Hematopoietic multipotent progenitor cell treated with erythropoietin and hydrocortisone succinate and interleukin-3 and kit ligand, for 4 days (in vitro differentiated cells): ENCODE measurements around the gene MS4A10.
A peak's percentile ranks its signal among the peaks of the same experiment; 100 is the strongest.

Experiments
- DNase-seq: peaks from one replicate; pipeline ENCODE4 v3.0.0-alpha.2; 2015

Gene MS4A10

DNA sequence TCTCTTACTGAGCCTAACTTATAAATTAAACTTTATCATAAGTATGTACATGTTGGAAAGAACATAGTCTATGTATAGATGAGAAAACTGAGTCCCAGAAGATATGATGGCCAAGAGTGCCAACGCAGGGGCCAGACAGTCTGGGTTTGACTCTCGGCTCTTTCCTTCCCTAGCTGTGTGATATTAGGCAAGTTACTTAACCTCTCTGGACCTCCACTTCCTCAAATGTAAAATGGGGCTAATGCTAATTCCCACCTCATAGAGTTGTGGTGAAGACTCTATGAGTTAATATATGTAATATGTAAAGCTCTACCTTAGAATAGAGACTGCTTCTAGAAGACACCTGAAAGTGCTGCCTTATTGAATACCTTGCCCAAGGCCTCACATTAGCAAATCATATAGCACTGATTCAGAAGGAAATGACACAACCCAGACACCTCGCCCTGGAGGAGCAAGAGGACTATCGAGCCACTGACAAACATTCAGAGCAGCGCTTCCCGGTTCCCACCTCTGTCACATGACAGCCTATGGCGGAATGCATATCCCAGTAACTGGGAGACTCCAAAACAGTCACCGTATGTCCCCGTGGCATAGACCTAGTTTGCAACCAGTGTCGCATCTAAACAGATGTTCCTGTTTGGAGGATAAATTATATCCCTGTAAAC is 45.5 kb downstream of the MS4A10 start:
- DNase-seq: no peak

GRCh38 chr11:60831143-60831500 is 46.0 kb downstream of the MS4A10 start:
- peak; percentile 92 for DNase-seq

DNA sequence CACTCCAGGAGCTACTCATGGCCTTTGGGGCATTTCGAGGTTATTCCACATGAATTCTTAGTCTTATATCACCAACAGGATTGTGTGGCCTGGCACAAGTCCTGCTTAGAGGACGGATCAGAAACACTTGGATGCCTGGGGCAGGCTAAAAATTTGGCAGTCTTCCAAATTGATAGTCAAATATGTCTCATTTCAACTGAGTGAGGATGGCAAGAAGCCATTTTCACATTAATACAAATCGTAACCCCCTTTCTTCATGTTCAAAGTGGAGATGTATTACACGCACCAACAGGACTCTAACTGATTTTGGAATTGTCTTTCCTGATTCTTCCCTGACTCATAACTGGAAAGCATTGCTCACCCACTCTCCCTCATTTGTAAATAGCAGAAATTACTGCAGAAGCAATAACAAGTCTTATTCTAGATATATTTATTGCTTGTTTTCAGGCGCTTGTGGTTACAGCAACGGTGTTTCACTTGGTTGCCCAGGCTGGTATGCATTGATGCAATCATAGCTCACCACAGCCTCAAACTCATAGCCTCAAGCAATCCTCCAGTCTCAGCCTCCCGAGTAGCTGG is 46.5 kb downstream of the MS4A10 start:
- DNase-seq: no peak

DNA sequence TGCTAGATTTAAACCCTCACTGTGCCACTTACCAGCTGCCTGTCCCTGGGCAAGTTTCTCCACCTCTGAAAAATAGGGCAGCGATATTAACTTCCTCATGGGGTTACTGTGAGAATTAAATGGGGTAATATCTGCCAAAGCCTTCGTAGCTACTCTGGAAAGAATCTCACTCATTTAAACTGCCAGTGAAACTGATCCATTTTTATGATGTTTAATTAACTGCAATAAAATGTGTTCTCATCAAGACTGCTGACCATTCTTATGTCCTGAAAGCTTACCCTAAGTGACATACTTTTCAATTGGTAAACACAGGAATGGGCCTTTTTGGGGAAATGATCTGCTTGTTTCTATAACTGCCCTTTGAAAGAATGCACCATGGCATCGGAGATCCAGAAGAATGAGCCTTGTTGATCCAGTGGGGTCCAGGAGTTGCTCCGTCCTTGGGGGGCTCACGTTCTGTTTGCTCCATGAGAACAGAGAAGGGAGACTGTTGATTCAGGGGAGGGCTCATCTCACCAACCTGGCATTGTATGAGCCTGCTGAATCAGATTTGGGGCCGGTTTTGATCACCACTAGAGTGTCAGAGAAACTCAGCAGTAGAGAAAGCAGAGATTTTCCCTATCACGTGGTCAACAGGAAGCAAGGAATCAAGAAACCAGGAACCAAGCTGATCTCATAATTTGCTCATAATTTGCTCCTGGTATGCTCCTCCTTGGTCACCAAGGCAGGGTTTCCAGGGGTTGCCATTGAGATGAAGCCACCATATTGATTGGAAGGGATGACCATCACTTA is 49.8 kb downstream of the MS4A10 start:
- no peak for DNase-seq

- no peak for DNase-seq
These were observed 50.4 kb downstream of the MS4A10 start for GRCh38 chr11:60835534-60835846.

GRCh38 chr11:60836866-60837515 is 51.9 kb downstream of the MS4A10 start:
- DNase-seq: no peak

DNA sequence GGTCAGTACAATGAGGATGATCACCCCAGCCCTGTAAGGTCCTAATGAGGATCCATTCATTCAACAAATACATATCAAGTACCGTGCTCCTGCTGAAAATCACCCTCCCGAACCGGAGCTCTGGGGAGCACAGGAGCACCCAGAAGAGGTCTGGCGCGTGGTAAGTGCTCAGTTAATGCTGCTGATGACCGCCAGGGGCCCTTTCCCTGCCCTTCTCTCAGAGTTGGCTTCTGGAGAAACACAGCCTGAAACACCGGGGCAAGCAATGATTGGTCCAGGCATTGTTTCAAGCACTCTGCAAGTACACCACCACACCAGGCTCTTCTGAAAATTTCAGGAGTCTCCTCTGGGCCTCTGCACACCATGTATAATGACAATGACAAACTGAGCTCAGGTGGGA is 53.0 kb downstream of the MS4A10 start:
- DNase-seq: no peak

- DNase-seq: no peak
These were observed 55.6 kb downstream of the MS4A10 start for GRCh38 chr11:60840470-60841430.

- DNase-seq: peak; percentile 97
These were observed 56.9 kb downstream of the MS4A10 start, which contains the start of gene CCDC86 for GRCh38 chr11:60841797-60842667. CCDC86 (plus strand) TSS chr11:60842113; CDS start chr11:60842125, 12 bp downstream.

- DNase-seq: no peak
These were observed 57.8 kb downstream of the MS4A10 start for GRCh38 chr11:60842668-60843600.

DNA sequence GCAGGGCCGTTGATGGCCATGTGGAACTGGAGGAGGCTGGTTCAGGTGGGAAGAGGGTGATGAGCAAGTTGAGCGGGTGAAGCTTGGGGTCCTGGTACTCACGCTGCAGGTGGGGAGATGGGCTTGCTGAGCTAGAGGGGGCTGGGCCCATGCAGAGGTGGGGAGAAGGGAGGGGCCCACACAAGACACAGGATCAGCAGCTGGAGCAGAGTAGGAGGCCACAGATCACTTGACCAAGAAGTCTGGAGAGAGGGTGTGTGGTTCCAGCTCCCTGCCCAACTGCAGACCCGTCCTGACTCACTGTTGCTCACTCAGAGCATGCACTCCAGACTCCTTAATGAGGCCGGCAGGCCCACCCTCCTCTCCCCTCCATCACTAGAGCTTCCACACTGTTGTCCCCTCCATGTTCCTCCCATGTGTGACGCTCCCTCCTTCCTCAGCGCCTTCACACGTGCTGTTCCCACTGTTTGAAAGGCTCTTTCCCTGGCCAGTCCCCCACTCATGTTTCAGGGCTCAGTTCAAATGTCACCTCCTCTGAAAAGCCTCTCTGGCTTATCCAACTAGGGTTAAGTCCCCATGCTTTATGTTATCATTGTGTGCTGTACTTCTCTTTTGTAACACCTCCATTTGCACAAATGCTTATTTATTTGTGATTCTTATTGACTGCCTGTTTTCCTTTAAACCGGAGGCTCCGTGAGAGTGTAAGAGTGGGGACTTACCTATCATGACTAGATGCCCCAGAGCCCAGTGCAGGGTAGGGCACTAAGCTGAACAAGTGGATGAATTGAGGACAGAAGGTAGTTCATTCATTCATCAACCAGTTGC is 59.1 kb downstream of the MS4A10 start:
- DNase-seq: no peak

- DNase-seq: no peak
These were observed 59.7 kb downstream of the MS4A10 start for GRCh38 chr11:60844870-60845221.

GRCh38 chr11:60845338-60845737 is 60.2 kb downstream of the MS4A10 start:
- no peak for DNase-seq

DNA sequence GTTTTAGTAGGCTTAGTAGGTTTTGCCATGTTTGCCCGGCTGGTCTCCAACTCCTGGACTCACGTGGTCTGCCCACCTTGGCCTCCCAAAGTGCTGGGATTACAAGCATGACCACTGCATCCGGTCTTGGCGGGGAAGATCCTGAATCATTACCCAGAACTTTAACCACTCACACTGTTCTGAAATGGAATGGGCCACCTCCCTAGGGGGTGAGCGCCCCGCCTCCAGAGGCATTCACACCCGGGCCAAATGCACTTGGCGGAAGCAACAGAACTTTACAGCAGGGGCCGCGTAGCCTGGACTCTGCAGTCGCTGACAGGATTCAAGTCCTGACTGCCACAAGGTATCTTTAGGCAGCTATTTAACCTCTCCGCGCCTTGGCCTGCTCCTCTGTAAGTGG is 62.1 kb downstream of the MS4A10 start:
- no peak for DNase-seq

GRCh38 chr11:60847896-60848295 is 62.8 kb downstream of the MS4A10 start:
- DNase-seq: no peak

GRCh38 chr11:60848714-60849151 is 63.6 kb downstream of the MS4A10 start:
- DNase-seq: peak; percentile 90

DNA sequence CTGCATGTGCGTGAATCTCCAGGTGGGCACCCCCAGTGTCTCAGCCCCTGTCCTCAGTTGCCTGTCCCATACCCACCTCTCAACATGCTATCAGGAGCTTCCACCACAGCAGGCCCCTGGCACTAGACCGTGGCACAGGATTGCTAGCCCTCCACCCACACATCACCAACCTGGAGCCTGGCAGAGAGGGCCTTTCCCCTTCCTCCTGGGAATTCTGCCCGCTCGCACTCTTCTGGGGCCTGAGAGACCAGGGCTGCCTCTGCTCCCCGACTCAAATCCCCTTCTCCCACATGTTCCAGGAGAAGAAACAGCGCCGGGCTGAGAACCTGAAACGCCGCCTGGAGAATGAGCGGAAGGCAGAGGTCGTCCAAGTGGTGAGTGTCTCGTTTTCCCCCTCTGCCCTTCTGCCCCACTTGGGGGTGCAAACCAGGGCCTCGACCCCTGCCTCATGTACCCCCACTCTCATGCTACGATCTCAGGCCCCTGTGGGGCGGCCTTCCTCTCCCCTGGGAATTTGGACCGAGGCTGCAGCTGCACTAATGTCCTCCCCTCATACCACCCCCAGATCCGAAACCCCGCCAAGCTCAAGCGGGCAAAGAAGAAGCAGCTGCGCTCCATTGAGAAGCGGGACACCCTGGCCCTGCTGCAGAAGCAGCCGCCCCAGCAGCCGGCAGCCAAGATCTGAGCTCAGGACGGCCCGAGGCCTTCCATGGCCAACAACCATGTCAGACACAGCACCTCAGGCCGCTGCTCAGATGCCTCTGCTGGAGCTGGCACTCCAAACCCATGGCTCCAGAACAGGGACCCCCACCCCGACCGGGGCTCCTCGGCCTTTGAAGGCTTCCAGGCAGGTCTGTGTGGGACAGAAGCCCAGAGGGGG is 64.7 kb downstream of the MS4A10 start:
- no peak for DNase-seq
